HCT116 (cell line): ENCODE results near the gene ASB1. TPM values are rescaled to one million over a fixed set of nuclear protein-coding genes. Genes with fewer than 3 reads are reported as not detected.

Experiments used
- ATAC-seq: fragments of 200-7000 bp; cut with Tn5 transposase; 2 replicates; pipeline ENCODE4 v1.9.1; 2020; ENCODE audit warnings: mild to moderate bottlenecking, moderate library complexity
- BruUV-seq: library from RNA; stranded (reverse); fragments of 400-500 nt; replicated peaks from 2 replicates; lab custom pipeline; 2021; lab: Mats Ljungman, UMichigan
- CTCF ChIA-PET: fragments of 300-600 bp; sonication (Branson Sonifier 250); formaldehyde crosslinking; loops from one replicate; lab custom pipeline; 2021; ENCODE audit warnings: antibody characterized with exemption; lab: Charles Lee
- POLR2A ChIA-PET: fragments of 300-600, 350-600 bp; sonication (Branson Sonifier 250); formaldehyde crosslinking; loops from one replicate; lab custom pipeline; 2021; ENCODE audit warnings: antibody characterized with exemption; lab: Charles Lee
- RAD21 ChIA-PET, 2 experiments: fragments of 300-600 bp; sonication (Branson Sonifier 250); formaldehyde crosslinking; loops; one replicate each; lab custom pipeline; 2023; ENCODE audit warnings: low total read pairs in 2 of 2; ENCODE audit not compliant: uncharacterized antibody in 2 of 2, unreplicated experiment in 2 of 2, low non-redundant PET in 1 of 2; lab: Charles Lee
- DNase-seq: peaks from one replicate; pipeline ENCODE4 v3.0.0-alpha.2; 2010; ENCODE audit warnings: low read depth, low spot score
- H2AFZ ChIP-seq: fragments of 200-600 bp; shearing (Covaris generic), sonication (generic); 2 replicates; pipeline ENCODE4 v1.6.1; 2017; ENCODE audit warnings: low read depth, mixed run types, mixed read lengths, antibody characterized with exemption, low read length; ENCODE audit not compliant: poor library complexity, severe bottlenecking
- H3K27ac ChIP-seq: 2 replicates; pipeline ENCODE4 v1.5.1; 2012; ENCODE audit warnings: low read depth, low read length
- H3K27me3 ChIP-seq: fragments of 200-600 bp; sonication (generic); 2 replicates; pipeline ENCODE4 v1.6.1; 2016; ENCODE audit warnings: mixed run types, low read length, mixed read lengths; ENCODE audit not compliant: insufficient read depth
- H3K36me3 ChIP-seq, 2 experiments: fragments of 200-500 bp in 1 of 2; fragments of 200-600 bp in 1 of 2; sonication (Bioruptor generic) in 1 of 2; sonication (generic) in 1 of 2; 2 replicates each; pipeline versions ENCODE4 v1.5.1 to v1.6.1; 2014 to 2016; ENCODE audit warnings: low read length in 2 of 2, inconsistent platforms in 1 of 2, mixed read lengths in 1 of 2, mixed run types in 1 of 2; ENCODE audit not compliant: insufficient read depth in 2 of 2, control insufficient read depth in 1 of 2
- H3K4me1 ChIP-seq, 2 experiments: fragments of 200-600 bp in 1 of 2; sonication (generic) in 1 of 2; 2 replicates each; pipeline versions ENCODE4 v1.5.1 to v1.6.1; 2012 to 2017; ENCODE audit warnings: low read length in 2 of 2, inconsistent platforms in 1 of 2, mild to moderate bottlenecking in 1 of 2, mixed read lengths in 1 of 2, mixed run types in 1 of 2, moderate library complexity in 1 of 2; ENCODE audit not compliant: insufficient read depth in 2 of 2, control insufficient read depth in 1 of 2
- H3K4me2 ChIP-seq: fragments of 200-600 bp; sonication (generic); 2 replicates; pipeline ENCODE4 v1.6.1; 2017; ENCODE audit warnings: mixed run types, low read length, mixed read lengths
- H3K4me3 ChIP-seq, 2 experiments: fragments of 200-600 bp in 1 of 2; sonication (generic) in 1 of 2; replicated peaks in 1 of 2; 2 replicates each; pipeline ENCODE4 v1.5.1; 2011 to 2016; ENCODE audit warnings: low read length in 2 of 2, control low read depth in 1 of 2, low read depth in 1 of 2, mild to moderate bottlenecking in 1 of 2, mixed read lengths in 1 of 2, mixed run types in 1 of 2
- H3K79me2 ChIP-seq: fragments of 200-600 bp; sonication (generic); 2 replicates; pipeline ENCODE4 v1.6.1; 2017; ENCODE audit warnings: mild to moderate bottlenecking, mixed run types, low read length, moderate library complexity, mixed read lengths; ENCODE audit not compliant: insufficient read depth
- H3K9ac ChIP-seq: fragments of 200-600 bp; sonication (generic); 2 replicates; pipeline ENCODE4 v1.6.1; 2016; ENCODE audit warnings: low read length, mixed read lengths
- H3K9me2 ChIP-seq: fragments of 200-600 bp; sonication (generic), shearing (Covaris generic); 2 replicates; pipeline ENCODE4 v1.6.1; 2017; ENCODE audit warnings: mixed run types, mild to moderate bottlenecking, moderate library complexity; ENCODE audit not compliant: insufficient read depth
- H3K9me3 ChIP-seq, 2 experiments: fragments of 200-500 bp in 1 of 2; fragments of 200-600 bp in 1 of 2; sonication (Bioruptor generic) in 1 of 2; sonication (generic) in 1 of 2; 2 replicates each; pipeline ENCODE4 v1.6.1; 2014 to 2017; ENCODE audit warnings: low read length in 2 of 2, mixed read lengths in 2 of 2, inconsistent platforms in 1 of 2, low read depth in 1 of 2, mild to moderate bottlenecking in 1 of 2, mixed run types in 1 of 2, moderate library complexity in 1 of 2; ENCODE audit not compliant: control insufficient read depth in 1 of 2, insufficient read depth in 1 of 2
- H4K20me1 ChIP-seq: fragments of 200-600 bp; sonication (generic), shearing (Covaris generic); 2 replicates; pipeline ENCODE4 v1.6.1; 2017; ENCODE audit warnings: mixed run types, mild to moderate bottlenecking, moderate library complexity; ENCODE audit not compliant: insufficient read depth
- CBX3 ChIP-seq: IDR thresholded peaks from 2 replicates; pipeline ENCODE4 v1.6.1; 2012; ENCODE audit warnings: low read depth
- CEBPB ChIP-seq: IDR thresholded peaks from 2 replicates; pipeline ENCODE4 v1.6.1; 2012; ENCODE audit warnings: low read depth
- EGR1 ChIP-seq: IDR thresholded peaks from 2 replicates; pipeline ENCODE4 v1.6.1; 2012; ENCODE audit warnings: low read depth
- ELF1 ChIP-seq: IDR thresholded peaks from 2 replicates; pipeline ENCODE4 v1.6.1; 2012; ENCODE audit warnings: low read depth, borderline replicate concordance
- EZH2 ChIP-seq: fragments of 200-600 bp; sonication (generic); IDR thresholded peaks from 2 replicates; pipeline ENCODE4 v1.6.1; 2017; ENCODE audit warnings: antibody characterized with exemption, mixed run types
- MAX ChIP-seq: IDR thresholded peaks from 2 replicates; pipeline ENCODE4 v1.6.1; 2012
- POLR2A ChIP-seq: IDR thresholded peaks from 2 replicates; pipeline ENCODE4 v1.7.0; 2011; ENCODE audit warnings: borderline replicate concordance; ENCODE audit not compliant: insufficient read depth, insufficient read length; ENCODE audit errors: extremely low read depth
- POLR2AphosphoS5 ChIP-seq: IDR thresholded peaks from 2 replicates; pipeline ENCODE4 v1.6.1; 2011; ENCODE audit warnings: mild to moderate bottlenecking, low read depth, low read length, moderate library complexity
- REST ChIP-seq: IDR thresholded peaks from 2 replicates; pipeline ENCODE4 v1.6.1; 2012; ENCODE audit warnings: low read depth
- SIN3A ChIP-seq: IDR thresholded peaks from 2 replicates; pipeline ENCODE4 v1.6.1; 2012; ENCODE audit warnings: low read depth
- SP1 ChIP-seq: IDR thresholded peaks from 2 replicates; pipeline ENCODE4 v1.6.1; 2012; ENCODE audit warnings: low read depth
- SRF ChIP-seq: IDR thresholded peaks from 2 replicates; pipeline ENCODE4 v1.6.1; 2012; ENCODE audit warnings: low read depth
- TCF7L2 ChIP-seq: IDR thresholded peaks from 2 replicates; pipeline ENCODE4 v1.7.0; 2011; ENCODE audit warnings: borderline replicate concordance, inconsistent platforms; ENCODE audit not compliant: insufficient read depth, insufficient read length; ENCODE audit errors: extremely low read depth
- ZFX ChIP-seq: fragments of 450-650 bp; IDR thresholded peaks from 2 replicates; pipeline ENCODE4 v1.6.1; 2017
- intact Hi-C: fragments of 100-400 bp; cut with micrococcal nuclease; formaldehyde crosslinking; loops from 2 replicates; pipeline ENCODE4 v1.10.0; 2022
- total RNA-seq: library from RNA; stranded (reverse); gene quantifications from one replicate; pipeline ENCODE4 v1.2.1, GENCODE V29; 2021; ENCODE audit not compliant: unreplicated experiment

Gene ASB1
- total RNA-seq, 1 experiment from 2014 or later: 43.1 TPM

- Histone ChIP-seq H3K9ac (no peak overlapping the region), H3K27me3 (no peaks in the 10 kb centered on the region), H3K4me1 (peaks cover 30 to 32% of the 10 kb centered on the region in 2 experiments)
- POLR2A ChIA-PET: no interaction called here
- TF ChIP-seq EGR1 (no peak), POLR2AphosphoS5 (no peak), CBX3 (no peak), SP1 (no peak), POLR2A (no peak), EZH2 (no peak), ELF1 (no peak), TCF7L2 (no peak), CEBPB (no peak), ZFX (no peak), SRF (no peak)
- TF ChIP-seq, all 23 proteins: peak for 0
- Histone ChIP-seq H3K27ac (no peak overlapping the region), H3K36me3 (no peaks in the 10 kb centered on the region), H3K9me2 (no peaks in the 10 kb centered on the region), H3K4me2 (peak overlapping the region; percentile 49), H3K9me3 (no peaks in the 10 kb centered on the region), H4K20me1 (no peaks in the 10 kb centered on the region), H3K79me2 (no peaks in the 10 kb centered on the region), H3K4me3 (no peak overlapping the region), H2AFZ (no peak overlapping the region)
- no peak for DNase-seq
- ChIA-PET CTCF (no interaction called here), RAD21 (no interaction called here)
- ATAC-seq: no peak; the same call in 1 of the 2 replicates
- intact Hi-C loops: no loop called here
- BruUV-seq: no TSS peak
These were observed 47.5 kb upstream of the ASB1 start for GRCh38 chr2:238379096-238379810.

GRCh38 chr2:238380336-238380735, 46.4 kb upstream of the ASB1 start:
- peak overlapping the region; percentile 49 for H3K27ac ChIP-seq

More at GRCh38 chr2:238380336-238380735, 46.4 kb upstream of the ASB1 start:
- ATAC-seq (peak; percentile 41), DNase-seq (no peak)
- POLR2A ChIA-PET: no interaction called here
- CTCF ChIA-PET: no interaction called here
- no peaks in the 10 kb centered on the region for H4K20me1 ChIP-seq
- no peak overlapping the region for H3K9ac ChIP-seq
- RAD21 ChIA-PET: no interaction called here
- intact Hi-C loops: no loop called here
- no peak overlapping the region for H2AFZ ChIP-seq
- no TSS peak for BruUV-seq
- H3K79me2 ChIP-seq: no peaks in the 10 kb centered on the region
- H3K36me3 ChIP-seq: no peaks in the 10 kb centered on the region
- TF ChIP-seq SIN3A: no peak
- TF ChIP-seq CEBPB: no peak
- no peak for TF ChIP-seq MAX
- TF ChIP-seq REST: no peak
- TF ChIP-seq, all 23 proteins: peak for 0
- peak overlapping the region; percentile 49 for H3K4me2 ChIP-seq
- H3K4me1 ChIP-seq: peaks cover 30 to 32% of the 10 kb centered on the region in 2 experiments
- 0 out of 4 replicates have a peak overlapping the region, but pooled peaks of 1 of the 2 experiments have one; percentile 19 for H3K4me3 ChIP-seq
- no peaks in the 10 kb centered on the region for H3K9me3 ChIP-seq
- no peaks in the 10 kb centered on the region for H3K27me3 ChIP-seq
- no peaks in the 10 kb centered on the region for H3K9me2 ChIP-seq
